Liver (tissue), 9 donors: Measurements from ENCODE around the gene PTTG1IP. TPM values are rescaled to one million over a fixed set of nuclear protein-coding genes. Genes with fewer than 3 reads are reported as not detected.

Experiments used
- DNase-seq: peaks from one replicate; pipeline ENCODE4 v3.0.0-alpha.2; 2017; ENCODE audit warnings: low spot score
- H3K27ac ChIP-seq, 2 donors: one replicate each; pipeline ENCODE4 v1.7.0; 2013; ENCODE audit warnings: inconsistent platforms in 2 of 2, low read length in 2 of 2, control low read depth in 1 of 2, low read depth in 1 of 2, mild to moderate bottlenecking in 1 of 2
- H3K27me3 ChIP-seq, 4 donors: one replicate each; pipeline versions ENCODE4 v1.6.1 to v1.7.0; 2013; ENCODE audit warnings: low read length in 3 of 4, inconsistent platforms in 1 of 4, mild to moderate bottlenecking in 1 of 4, moderate library complexity in 1 of 4; ENCODE audit not compliant: control insufficient read depth in 4 of 4, insufficient read depth in 4 of 4
- H3K36me3 ChIP-seq, 4 donors: one replicate each; pipeline versions ENCODE4 v1.6.1 to v1.7.0; 2013; ENCODE audit warnings: low read length in 3 of 4, mild to moderate bottlenecking in 3 of 4, low read depth in 1 of 4, moderate library complexity in 1 of 4; ENCODE audit not compliant: control insufficient read depth in 4 of 4, insufficient read depth in 3 of 4
- H3K4me1 ChIP-seq, 4 donors: one replicate each; pipeline versions ENCODE4 v1.6.1 to v1.7.0; 2013; ENCODE audit warnings: low read length in 3 of 4, mild to moderate bottlenecking in 3 of 4, moderate library complexity in 1 of 4; ENCODE audit not compliant: control insufficient read depth in 4 of 4, insufficient read depth in 4 of 4
- H3K4me3 ChIP-seq, 3 donors: one replicate each; pipeline versions ENCODE4 v1.6.1 to v1.7.0; 2013; ENCODE audit warnings: low read length in 3 of 3, control low read depth in 1 of 3, low read depth in 1 of 3, mild to moderate bottlenecking in 1 of 3
- H3K9ac ChIP-seq, 2 donors: one replicate each; pipeline ENCODE4 v1.7.0; 2013; ENCODE audit warnings: low read length in 2 of 2, mild to moderate bottlenecking in 2 of 2, moderate library complexity in 2 of 2, control low read depth in 1 of 2, low read depth in 1 of 2
- H3K9me3 ChIP-seq, 4 donors: one replicate each; pipeline versions ENCODE4 v1.6.1 to v1.7.0; 2013; ENCODE audit warnings: low read length in 3 of 4; ENCODE audit not compliant: control insufficient read depth in 4 of 4
- ATF3 ChIP-seq: IDR thresholded peaks from 2 replicates; pipeline ENCODE4 v1.6.1; 2016; ENCODE audit warnings: antibody characterized with exemption
- CTCF ChIP-seq: fragments of 150-350 bp; IDR thresholded peaks from 2 replicates; pipeline ENCODE4 v1.5.1; 2017; ENCODE audit warnings: improper control_type of control experiment, low read depth, low read length; ENCODE audit not compliant: missing input control
- EGR1 ChIP-seq, 2 donors: IDR thresholded peaks; 2 replicates each; pipeline ENCODE4 v1.6.1; 2016 to 2018; ENCODE audit warnings: antibody characterized with exemption in 2 of 2, low read depth in 2 of 2
- FOXA1 ChIP-seq: IDR thresholded peaks from 2 replicates; pipeline ENCODE4 v1.6.1; 2016; ENCODE audit warnings: antibody characterized with exemption
- FOXA2 ChIP-seq: IDR thresholded peaks from 2 replicates; pipeline ENCODE4 v1.6.1; 2016; ENCODE audit warnings: antibody characterized with exemption
- GABPA ChIP-seq, 2 donors: IDR thresholded peaks in 1 of 2; conservative IDR thresholded peaks in 1 of 2; 2 replicates each; pipeline ENCODE4 v1.6.1; 2016; ENCODE audit warnings: antibody characterized with exemption in 2 of 2, mild to moderate bottlenecking in 1 of 2, moderate library complexity in 1 of 2
- HNF4A ChIP-seq, 2 donors: conservative IDR thresholded peaks; 2 replicates each; pipeline ENCODE4 v1.6.1; 2016; ENCODE audit warnings: antibody characterized with exemption in 2 of 2, mild to moderate bottlenecking in 2 of 2
- HNF4G ChIP-seq: IDR thresholded peaks from 2 replicates; pipeline ENCODE4 v1.6.1; 2016; ENCODE audit warnings: antibody characterized with exemption
- JUND ChIP-seq, 2 donors: IDR thresholded peaks; 2 replicates each; pipeline ENCODE4 v1.6.1; 2016; ENCODE audit warnings: antibody characterized with exemption in 2 of 2
- MAX ChIP-seq: IDR thresholded peaks from 2 replicates; pipeline ENCODE4 v1.6.1; 2016; ENCODE audit warnings: antibody characterized with exemption
- NR2F2 ChIP-seq: IDR thresholded peaks from 2 replicates; pipeline ENCODE4 v1.6.1; 2016; ENCODE audit warnings: antibody characterized with exemption
- RAD21 ChIP-seq, 2 donors: IDR thresholded peaks; 2 replicates each; pipeline ENCODE4 v1.6.1; 2016; ENCODE audit warnings: antibody characterized with exemption in 2 of 2, mild to moderate bottlenecking in 2 of 2
- RXRA ChIP-seq, 2 donors: IDR thresholded peaks; 2 replicates each; pipeline ENCODE4 v1.6.1; 2017 to 2018; ENCODE audit warnings: antibody characterized with exemption in 2 of 2, mild to moderate bottlenecking in 1 of 2
- SP1 ChIP-seq: IDR thresholded peaks from 2 replicates; pipeline ENCODE4 v1.6.1; 2018; ENCODE audit warnings: antibody characterized with exemption, mild to moderate bottlenecking
- TAF1 ChIP-seq: conservative IDR thresholded peaks from 2 replicates; pipeline ENCODE4 v1.6.1; 2016; ENCODE audit warnings: antibody characterized with exemption, mild to moderate bottlenecking
- YY1 ChIP-seq: IDR thresholded peaks from 2 replicates; pipeline ENCODE4 v1.6.1; 2016; ENCODE audit warnings: antibody characterized with exemption, mild to moderate bottlenecking
- WGBS: extraction: QIAGEN DNeasy Blood & Tissue Kit; methylation state at CpG from one replicate; pipeline ENCODE4 v1.1.7; 2013; 5-methylcytosine and 5-hydroxymethylcytosine counted together
- polyA plus RNA-seq, 2 donors: library from polyadenylated mRNA; stranded (reverse) in 1 of 2; unstranded in 1 of 2; fragments of 200-250 nt in 1 of 2; fragments of >200 nt in 1 of 2; fragmentation: Nextera tagmentation in 1 of 2; extraction: Ambion mirVana in 1 of 2; gene quantifications; one replicate each; pipeline versions ENCODE4 v1.2.1 to v1.2.3, GENCODE V29; 2013 to 2015
- total RNA-seq, 2 donors: library from RNA; depleted of rRNA; stranded (reverse); fragments of >200 nt; gene quantifications; one replicate each; pipeline ENCODE4 v1.2.3, GENCODE V29; 2014
- TF ChIP-seq, protein P1 (sequence below): IDR thresholded peaks from 2 replicates; pipeline ENCODE4 v1.6.1; 2016; ENCODE audit warnings: antibody characterized with exemption
- TF ChIP-seq, protein P2 (sequence below): IDR thresholded peaks from 2 replicates; pipeline ENCODE4 v1.6.1; 2016; ENCODE audit warnings: antibody characterized with exemption, mild to moderate bottlenecking
- donor health status: healthy.
- donor health status: healthy.
- donor health status: healthy.
- donor health status: healthy.
- donor health status: healthy.

Gene PTTG1IP
- total and polyA plus RNA-seq, 4 donors: 62.0 to 94.0 (median 79.8) TPM

GRCh38 chr21:44869781-44870747 is 3.4 kb downstream of the PTTG1IP start:
- no peak overlapping the region for H3K4me3 ChIP-seq
- TF ChIP-seq HNF4A (conservative IDR thresholded peaks at IDR 0.05) (no peak), RAD21 (IDR thresholded peaks at IDR 0.05) (peak in 1 of 2 donors; percentile 11), RXRA (IDR thresholded peaks at IDR 0.05) (no peak), SP1 (no peak), ATF3 (no peak), FOXA1 (no peak), JUND (IDR thresholded peaks at IDR 0.05) (peak in 1 of 2 donors; percentile 81), CTCF (no peak), EGR1 (IDR thresholded peaks at IDR 0.05; ENCODE audit: low read depth in 2 of 2) (no peak), FOXA2 (no peak), HNF4G (no peak)
- TF ChIP-seq, protein P1, sequence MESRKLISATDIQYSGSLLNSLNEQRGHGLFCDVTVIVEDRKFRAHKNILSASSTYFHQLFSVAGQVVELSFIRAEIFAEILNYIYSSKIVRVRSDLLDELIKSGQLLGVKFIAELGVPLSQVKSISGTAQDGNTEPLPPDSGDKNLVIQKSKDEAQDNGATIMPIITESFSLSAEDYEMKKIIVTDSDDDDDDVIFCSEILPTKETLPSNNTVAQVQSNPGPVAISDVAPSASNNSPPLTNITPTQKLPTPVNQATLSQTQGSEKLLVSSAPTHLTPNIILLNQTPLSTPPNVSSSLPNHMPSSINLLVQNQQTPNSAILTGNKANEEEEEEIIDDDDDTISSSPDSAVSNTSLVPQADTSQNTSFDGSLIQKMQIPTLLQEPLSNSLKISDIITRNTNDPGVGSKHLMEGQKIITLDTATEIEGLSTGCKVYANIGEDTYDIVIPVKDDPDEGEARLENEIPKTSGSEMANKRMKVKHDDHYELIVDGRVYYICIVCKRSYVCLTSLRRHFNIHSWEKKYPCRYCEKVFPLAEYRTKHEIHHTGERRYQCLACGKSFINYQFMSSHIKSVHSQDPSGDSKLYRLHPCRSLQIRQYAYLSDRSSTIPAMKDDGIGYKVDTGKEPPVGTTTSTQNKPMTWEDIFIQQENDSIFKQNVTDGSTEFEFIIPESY: no peak
- H3K27ac ChIP-seq: peak overlapping the region; percentile 88 to 95
- peaks cover 8 to 67% (median 45%) of the 10 kb centered on the region in 4 donors for H3K4me1 ChIP-seq
- H3K9ac ChIP-seq: peak overlapping the region in 1 of 2 donors; percentile 10
- no peaks in the 10 kb centered on the region for H3K27me3 ChIP-seq
- WGBS: 78% methylated on average over 19 of the region's 19 CpGs
- H3K36me3 ChIP-seq: peaks cover 0 to 6% (median 2%) of the 10 kb centered on the region in 4 donors
- DNase-seq: no peak
- no peaks in the 10 kb centered on the region for H3K9me3 ChIP-seq

- H3K27me3 ChIP-seq: no peaks in the 10 kb centered on the region
- peaks cover 1 to 11% (median 6%) of the 10 kb centered on the region in 4 donors for H3K36me3 ChIP-seq
- no peak for TF ChIP-seq YY1
- TF ChIP-seq FOXA1: no peak
- no peak for TF ChIP-seq SP1
- no peak for TF ChIP-seq FOXA2
- TF ChIP-seq, protein P1: no peak
- no peak for TF ChIP-seq JUND (IDR thresholded peaks at IDR 0.05)
- TF ChIP-seq NR2F2: no peak
- TF ChIP-seq GABPA (IDR thresholded peaks at IDR 0.05 in 1 of 2, conservative IDR thresholded peaks at IDR 0.05 in 1 of 2): no peak
- TF ChIP-seq, protein P2, sequence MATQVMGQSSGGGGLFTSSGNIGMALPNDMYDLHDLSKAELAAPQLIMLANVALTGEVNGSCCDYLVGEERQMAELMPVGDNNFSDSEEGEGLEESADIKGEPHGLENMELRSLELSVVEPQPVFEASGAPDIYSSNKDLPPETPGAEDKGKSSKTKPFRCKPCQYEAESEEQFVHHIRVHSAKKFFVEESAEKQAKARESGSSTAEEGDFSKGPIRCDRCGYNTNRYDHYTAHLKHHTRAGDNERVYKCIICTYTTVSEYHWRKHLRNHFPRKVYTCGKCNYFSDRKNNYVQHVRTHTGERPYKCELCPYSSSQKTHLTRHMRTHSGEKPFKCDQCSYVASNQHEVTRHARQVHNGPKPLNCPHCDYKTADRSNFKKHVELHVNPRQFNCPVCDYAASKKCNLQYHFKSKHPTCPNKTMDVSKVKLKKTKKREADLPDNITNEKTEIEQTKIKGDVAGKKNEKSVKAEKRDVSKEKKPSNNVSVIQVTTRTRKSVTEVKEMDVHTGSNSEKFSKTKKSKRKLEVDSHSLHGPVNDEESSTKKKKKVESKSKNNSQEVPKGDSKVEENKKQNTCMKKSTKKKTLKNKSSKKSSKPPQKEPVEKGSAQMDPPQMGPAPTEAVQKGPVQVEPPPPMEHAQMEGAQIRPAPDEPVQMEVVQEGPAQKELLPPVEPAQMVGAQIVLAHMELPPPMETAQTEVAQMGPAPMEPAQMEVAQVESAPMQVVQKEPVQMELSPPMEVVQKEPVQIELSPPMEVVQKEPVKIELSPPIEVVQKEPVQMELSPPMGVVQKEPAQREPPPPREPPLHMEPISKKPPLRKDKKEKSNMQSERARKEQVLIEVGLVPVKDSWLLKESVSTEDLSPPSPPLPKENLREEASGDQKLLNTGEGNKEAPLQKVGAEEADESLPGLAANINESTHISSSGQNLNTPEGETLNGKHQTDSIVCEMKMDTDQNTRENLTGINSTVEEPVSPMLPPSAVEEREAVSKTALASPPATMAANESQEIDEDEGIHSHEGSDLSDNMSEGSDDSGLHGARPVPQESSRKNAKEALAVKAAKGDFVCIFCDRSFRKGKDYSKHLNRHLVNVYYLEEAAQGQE: no peak
- no peak for TF ChIP-seq TAF1
- no peak for TF ChIP-seq EGR1 (IDR thresholded peaks at IDR 0.05; ENCODE audit: low read depth in 2 of 2)
- no peak for TF ChIP-seq RAD21 (IDR thresholded peaks at IDR 0.05)
- TF ChIP-seq CTCF: no peak
- TF ChIP-seq MAX: no peak
- no peak overlapping the region for H3K4me3 ChIP-seq
- no peaks in the 10 kb centered on the region for H3K9me3 ChIP-seq
- H3K4me1 ChIP-seq: peaks cover 8 to 57% (median 38%) of the 10 kb centered on the region in 4 donors
- peak overlapping the region in 1 of 2 donors; percentile 10 for H3K27ac ChIP-seq
- H3K9ac ChIP-seq: no peak overlapping the region
- WGBS: 94% methylated on average over 7 of the region's 7 CpGs
- no peak for DNase-seq
These were observed 4.8 kb downstream of the PTTG1IP start for GRCh38 chr21:44868707-44869106.
